ENCODE results near the gene WRAP73. TPM values are rescaled to one million over a fixed set of nuclear protein-coding genes. Genes with fewer than 3 reads are reported as not detected.

Gene WRAP73
- total RNA-seq, 2 donors from 2014 or later, result 22.1 to 24.9 TPM

DNA sequence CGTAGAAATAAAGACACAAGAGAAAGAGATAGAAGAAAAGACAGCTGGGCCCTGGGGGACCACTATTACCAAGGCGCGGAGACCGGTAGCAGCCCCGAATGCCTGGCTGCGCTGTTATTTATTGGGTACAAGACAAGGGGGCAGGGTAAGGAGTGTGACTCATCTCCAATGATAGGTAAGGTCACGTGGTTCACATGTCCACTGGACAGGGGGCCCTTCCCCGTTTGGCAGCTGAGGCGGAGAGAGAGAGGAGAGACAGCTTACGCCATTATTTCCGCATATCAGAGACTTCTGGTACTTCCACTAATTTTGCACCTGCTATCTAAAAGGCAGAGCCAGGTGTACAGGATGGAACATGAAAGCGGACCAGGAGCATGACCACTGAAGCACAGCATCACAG lies 29.2 kb downstream of the WRAP73 start:
- ATAC-seq (ENCODE audit: insufficient number of reproducible peaks, low FRiP score, low read depth) (no peak), DNase-seq (ENCODE audit: low spot score) (no peak)
- H3K36me3 ChIP-seq, result no peaks in the 10 kb centered on the region
- H3K9me3 ChIP-seq, result no peaks in the 10 kb centered on the region
- H3K27me3 ChIP-seq (replicated peaks; ENCODE audit: insufficient read depth), result no peaks in the 10 kb centered on the region
- H3K27ac ChIP-seq, result no peak overlapping the region
- TF ChIP-seq, protein P1, sequence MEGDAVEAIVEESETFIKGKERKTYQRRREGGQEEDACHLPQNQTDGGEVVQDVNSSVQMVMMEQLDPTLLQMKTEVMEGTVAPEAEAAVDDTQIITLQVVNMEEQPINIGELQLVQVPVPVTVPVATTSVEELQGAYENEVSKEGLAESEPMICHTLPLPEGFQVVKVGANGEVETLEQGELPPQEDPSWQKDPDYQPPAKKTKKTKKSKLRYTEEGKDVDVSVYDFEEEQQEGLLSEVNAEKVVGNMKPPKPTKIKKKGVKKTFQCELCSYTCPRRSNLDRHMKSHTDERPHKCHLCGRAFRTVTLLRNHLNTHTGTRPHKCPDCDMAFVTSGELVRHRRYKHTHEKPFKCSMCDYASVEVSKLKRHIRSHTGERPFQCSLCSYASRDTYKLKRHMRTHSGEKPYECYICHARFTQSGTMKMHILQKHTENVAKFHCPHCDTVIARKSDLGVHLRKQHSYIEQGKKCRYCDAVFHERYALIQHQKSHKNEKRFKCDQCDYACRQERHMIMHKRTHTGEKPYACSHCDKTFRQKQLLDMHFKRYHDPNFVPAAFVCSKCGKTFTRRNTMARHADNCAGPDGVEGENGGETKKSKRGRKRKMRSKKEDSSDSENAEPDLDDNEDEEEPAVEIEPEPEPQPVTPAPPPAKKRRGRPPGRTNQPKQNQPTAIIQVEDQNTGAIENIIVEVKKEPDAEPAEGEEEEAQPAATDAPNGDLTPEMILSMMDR (IDR thresholded peaks at IDR 0.05), result no peak
- peaks cover 13 to 21% of the 10 kb centered on the region in 2 donors for H3K4me1 ChIP-seq (ENCODE audit: control insufficient read depth in 1 of 2, low read depth in 2 of 2)
- H3K4me3 ChIP-seq, result no peak overlapping the region

DNA sequence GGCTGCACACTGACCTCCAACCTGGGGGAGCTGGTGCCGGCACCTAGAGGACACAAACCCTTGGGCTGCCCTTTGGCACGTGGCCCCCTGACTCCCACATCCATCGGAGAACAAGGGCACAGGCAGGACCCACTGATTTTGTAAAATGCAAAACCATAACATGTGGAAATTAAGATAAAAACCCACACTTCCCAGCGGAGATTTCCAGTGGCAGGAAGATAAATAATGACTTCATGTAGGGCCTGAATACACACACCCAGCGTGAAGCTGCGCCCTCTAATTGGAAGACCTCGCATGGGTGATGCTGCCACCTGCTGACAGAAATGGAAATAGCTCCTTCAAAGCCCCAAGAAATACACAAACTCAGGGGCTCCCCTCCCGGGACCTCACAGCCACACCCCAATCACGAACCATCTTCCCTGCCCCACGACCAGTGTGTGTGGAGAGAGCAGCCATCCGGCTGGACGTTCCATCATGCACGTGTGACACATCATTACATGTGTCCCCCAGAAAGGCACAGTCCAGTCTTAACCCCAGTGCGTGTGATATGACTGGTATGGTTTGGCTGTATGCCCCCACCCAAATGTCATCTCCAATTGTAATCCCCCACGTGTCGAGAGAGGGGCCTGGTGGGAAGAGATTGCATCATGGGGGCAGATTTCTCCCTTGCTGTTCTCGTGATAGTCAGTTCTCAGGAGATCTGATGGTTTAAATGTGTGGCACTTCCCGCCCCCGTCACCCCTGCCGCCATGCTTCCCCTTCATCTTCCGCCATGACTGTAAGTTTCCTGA lies 30.8 kb downstream of the WRAP73 start:
- Histone ChIP-seq H3K36me3 (no peaks in the 10 kb centered on the region), H3K4me1 (ENCODE audit: control insufficient read depth in 1 of 2, low read depth in 2 of 2) (peaks cover 9 to 16% of the 10 kb centered on the region in 2 donors), H3K27ac (no peak overlapping the region), H3K9me3 (no peaks in the 10 kb centered on the region), H3K27me3 (replicated peaks; ENCODE audit: insufficient read depth) (no peaks in the 10 kb centered on the region), H3K4me3 (no peak overlapping the region)
- TF ChIP-seq, protein P1 (IDR thresholded peaks at IDR 0.05), result peak; percentile 90
- DNase-seq (ENCODE audit: low spot score) (peak; percentile 37), ATAC-seq (ENCODE audit: insufficient number of reproducible peaks, low FRiP score, low read depth) (no peak)

DNA sequence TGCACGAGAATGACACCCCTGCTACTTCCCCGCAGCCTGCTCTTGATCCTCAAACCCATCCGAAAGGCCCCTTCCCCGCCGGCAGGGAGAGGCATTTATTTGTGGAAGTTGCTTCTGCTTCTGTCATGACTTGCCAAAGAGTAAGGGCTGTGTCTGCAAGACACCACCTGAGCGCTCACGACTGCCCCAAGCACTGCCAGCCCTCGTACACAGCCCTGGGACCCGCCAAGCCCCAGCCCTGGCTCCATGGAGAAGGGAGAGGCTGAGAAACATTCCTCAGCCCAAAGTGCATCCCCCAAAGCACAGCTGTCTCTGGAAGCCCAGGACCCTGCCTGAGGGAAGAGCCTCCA lies 31.4 kb downstream of the WRAP73 start:
- TF ChIP-seq, protein P1 (IDR thresholded peaks at IDR 0.05), result no peak
- Histone ChIP-seq H3K36me3 (no peaks in the 10 kb centered on the region), H3K9me3 (no peaks in the 10 kb centered on the region), H3K4me3 (no peak overlapping the region), H3K27ac (no peak overlapping the region), H3K4me1 (ENCODE audit: control insufficient read depth in 1 of 2, low read depth in 2 of 2) (peaks cover 6 to 10% of the 10 kb centered on the region in 2 donors), H3K27me3 (replicated peaks; ENCODE audit: insufficient read depth) (no peaks in the 10 kb centered on the region)
- ATAC-seq (ENCODE audit: insufficient number of reproducible peaks, low FRiP score, low read depth) (no peak), DNase-seq (ENCODE audit: low spot score) (no peak)

DNA sequence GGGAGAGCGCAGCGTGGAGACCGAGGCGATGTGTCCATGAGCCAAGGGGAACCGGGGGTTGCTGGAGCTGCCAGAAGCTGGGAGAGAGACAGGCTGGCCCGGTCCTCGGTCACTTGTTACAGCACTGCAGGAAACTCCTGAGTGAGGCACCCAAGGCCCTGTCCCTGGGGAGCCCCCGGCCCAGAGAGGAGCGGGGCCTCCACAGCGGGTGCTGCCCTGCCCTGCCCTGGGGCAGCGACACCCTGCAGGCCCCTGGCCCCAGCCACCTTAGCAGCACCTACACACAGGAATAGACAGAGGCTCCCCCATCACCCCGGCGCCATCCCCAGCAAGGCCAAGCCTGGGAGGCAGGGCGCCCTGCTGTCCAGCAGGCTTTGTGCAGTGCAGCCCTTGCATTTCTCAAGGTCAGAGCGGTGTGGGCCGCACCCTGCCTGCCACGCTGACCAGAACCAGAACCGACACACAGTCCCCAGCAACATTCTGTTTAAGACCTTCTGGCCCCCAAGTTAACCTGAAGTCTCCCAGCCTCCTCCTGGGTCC lies 32.0 kb downstream of the WRAP73 start:
- H3K9me3 ChIP-seq, result no peaks in the 10 kb centered on the region
- H3K36me3 ChIP-seq, result no peaks in the 10 kb centered on the region
- no peaks in the 10 kb centered on the region for H3K27me3 ChIP-seq (replicated peaks; ENCODE audit: insufficient read depth)
- H3K4me3 ChIP-seq, result no peak overlapping the region
- no peak overlapping the region for H3K27ac ChIP-seq
- no peak for ATAC-seq (ENCODE audit: insufficient number of reproducible peaks, low FRiP score, low read depth)
- TF ChIP-seq, protein P1 (IDR thresholded peaks at IDR 0.05), result no peak
- no peak for DNase-seq (ENCODE audit: low spot score)
- peaks cover 0 to 4% of the 10 kb centered on the region in 2 donors for H3K4me1 ChIP-seq (ENCODE audit: control insufficient read depth in 1 of 2, low read depth in 2 of 2)

DNA sequence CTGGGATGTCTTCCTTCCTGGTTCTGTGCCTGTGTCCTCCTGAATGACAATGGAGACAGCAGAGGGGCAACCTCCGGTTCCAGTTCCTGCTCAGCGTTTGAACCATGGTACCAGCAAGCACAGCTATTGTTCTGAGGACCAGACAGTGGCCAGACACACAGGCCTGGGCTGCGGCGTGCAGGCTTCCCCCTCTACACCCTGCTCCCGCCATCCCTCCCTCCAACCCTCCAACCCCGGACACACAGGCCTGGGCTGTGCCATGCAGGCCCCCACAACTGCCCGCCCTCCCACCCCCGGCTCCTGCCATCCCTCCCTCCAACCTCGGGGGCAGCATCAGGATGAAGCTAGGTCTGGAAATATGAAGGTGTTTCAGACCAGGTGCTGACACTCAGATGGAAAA lies 33.0 kb downstream of the WRAP73 start:
- Histone ChIP-seq H3K4me1 (ENCODE audit: control insufficient read depth in 1 of 2, low read depth in 2 of 2) (peaks cover 0 to under 1% of the 10 kb centered on the region in 2 donors), H3K36me3 (no peaks in the 10 kb centered on the region), H3K27me3 (replicated peaks; ENCODE audit: insufficient read depth) (no peaks in the 10 kb centered on the region), H3K9me3 (no peaks in the 10 kb centered on the region), H3K27ac (no peak overlapping the region), H3K4me3 (no peak overlapping the region)
- no peak for DNase-seq (ENCODE audit: low spot score)
- no peak for ATAC-seq (ENCODE audit: insufficient number of reproducible peaks, low FRiP score, low read depth)
- TF ChIP-seq, protein P1 (IDR thresholded peaks at IDR 0.05), result no peak

Data from thoracic aorta (tissue), 2 donors.